GM18508 (cell line): ENCODE data around the gene FYCO1.

Experiments
- ATAC-seq: cut with Tn5 transposase; IDR thresholded peaks from one replicate; pipeline ENCODE4 v1.9.1; 2021; ENCODE audit warnings: moderate number of reproducible peaks; ENCODE audit not compliant: insufficient read depth, unreplicated experiment

FYCO1 gene

GRCh38 chr3:45895686-45896468 is 99.7 kb downstream of the FYCO1 start:
- no peak for ATAC-seq

GRCh38 chr3:45894015-45894414 is 101.6 kb downstream of the FYCO1 start:
- no peak for ATAC-seq

GRCh38 chr3:45892161-45892560 is 103.5 kb downstream of the FYCO1 start:
- ATAC-seq, result no peak

- no peak for ATAC-seq
These were observed 105.2 kb downstream of the FYCO1 start for GRCh38 chr3:45890405-45890804.

GRCh38 chr3:45889337-45889736 is 106.3 kb downstream of the FYCO1 start:
- ATAC-seq, result no peak

GRCh38 chr3:45887759-45888511 is 107.7 kb downstream of the FYCO1 start:
- ATAC-seq, result no peak

- ATAC-seq, result no peak
These were observed 108.3 kb downstream of the FYCO1 start for GRCh38 chr3:45887285-45887684.

GRCh38 chr3:45885979-45886705 is 109.5 kb downstream of the FYCO1 start, which contains the start of gene CCR9:
CCR9 (plus strand) TSS chr3:45886543; CDS start chr3:45894934, 8,391 bp downstream.
- ATAC-seq, result no peak

- no peak for ATAC-seq
These were observed 111.0 kb downstream of the FYCO1 start for GRCh38 chr3:45884368-45885201.

- ATAC-seq, result no peak
These were observed 114.3 kb downstream of the FYCO1 start for GRCh38 chr3:45881078-45882022.

- ATAC-seq, result no peak
These were observed 114.9 kb downstream of the FYCO1 start for GRCh38 chr3:45880725-45881077.

GRCh38 chr3:45878124-45878523 is 117.5 kb downstream of the FYCO1 start:
- no peak for ATAC-seq

GRCh38 chr3:45874677-45875346 is 120.8 kb downstream of the FYCO1 start:
- no peak for ATAC-seq

GRCh38 chr3:45873638-45874037 is 122.0 kb downstream of the FYCO1 start:
- no peak for ATAC-seq

- ATAC-seq, result no peak
These were observed 122.6 kb downstream of the FYCO1 start for GRCh38 chr3:45873036-45873435.

- ATAC-seq, result no peak
These were observed 123.1 kb downstream of the FYCO1 start for GRCh38 chr3:45872569-45872968.

GRCh38 chr3:45871780-45872179 is 123.8 kb downstream of the FYCO1 start:
- ATAC-seq, result no peak

GRCh38 chr3:45870099-45870498 is 125.5 kb downstream of the FYCO1 start:
- no peak for ATAC-seq

- no peak for ATAC-seq
These were observed 126.0 kb downstream of the FYCO1 start for GRCh38 chr3:45869638-45870037.
